Measurements from ENCODE around the gene DPM3.

DNA sequence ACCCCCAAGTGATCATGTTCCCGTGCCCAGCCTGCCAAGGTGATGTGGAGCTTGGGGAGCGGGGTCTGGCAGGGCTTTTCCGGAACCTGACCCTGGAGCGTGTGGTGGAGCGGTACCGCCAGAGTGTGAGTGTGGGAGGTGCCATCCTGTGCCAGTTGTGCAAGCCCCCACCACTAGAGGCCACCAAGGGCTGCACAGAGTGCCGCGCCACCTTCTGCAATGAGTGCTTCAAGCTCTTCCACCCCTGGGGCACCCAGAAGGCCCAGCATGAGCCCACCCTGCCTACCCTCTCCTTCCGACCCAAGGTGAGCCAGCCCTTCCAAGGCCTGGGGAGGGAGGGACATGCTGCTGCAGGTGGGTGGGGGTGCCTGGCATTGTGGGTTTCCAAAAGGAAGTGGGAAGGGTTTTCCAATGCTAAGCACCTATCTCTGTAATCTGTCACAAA is 35.6 kb upstream of the DPM3 start:
- TF ChIP-seq CTCF (IDR thresholded peaks at IDR 0.05) (peak in 1 of 7 experiments; percentile 12), POLR2A (IDR thresholded peaks at IDR 0.05) (no peak)
